Activated naive CD8-positive, alpha-beta T cell treated with anti-CD3 and anti-CD28 coated beads, Interleukin-2, amount 10 ng/mL, durations not matched to agents 7 days and 5 days (primary cell): Measurements from ENCODE around the gene ATP5PD. TPM values are rescaled to one million over a fixed set of nuclear protein-coding genes. Genes with fewer than 3 reads are reported as not detected.
"Not testable (repeated sequence)": the region's sequence is repeated elsewhere in the genome, so short reads cannot be mapped to it uniquely, and the experiment has no call there.

Experiments
- ATAC-seq: fragments of 150-1000 bp; cut with Tn5 transposase; one replicate; pipeline ENCODE4 v1.10.0; 2021; ENCODE audit warnings: low read depth, moderate library complexity
- POLR2A ChIA-PET: fragments of 350-600 bp; sonication (Branson Sonifier 250); formaldehyde crosslinking; loops from one replicate; lab custom pipeline; 2021; ENCODE audit warnings: antibody characterized with exemption; lab: Charles Lee
- DNase-seq: peaks from one replicate; pipeline ENCODE4 v3.0.0; 2021
- H3K27ac Mint-ChIP-seq: one replicate; pipeline ENCODE4 v1.8.0; 2022; ENCODE audit warnings: mild to moderate bottlenecking, mixed read lengths
- H3K27me3 Mint-ChIP-seq: one replicate; pipeline ENCODE4 v1.8.0; 2022; ENCODE audit warnings: mild to moderate bottlenecking, moderate library complexity, mixed read lengths
- H3K36me3 Mint-ChIP-seq: one replicate; pipeline ENCODE4 v1.8.0; 2021; ENCODE audit warnings: mild to moderate bottlenecking, mixed read lengths
- H3K4me1 Mint-ChIP-seq: one replicate; pipeline ENCODE4 v1.8.0; 2021; ENCODE audit warnings: mixed read lengths
- H3K4me3 Mint-ChIP-seq: one replicate; pipeline ENCODE4 v1.8.0; 2022; ENCODE audit warnings: mild to moderate bottlenecking, moderate library complexity, mixed read lengths
- H3K9me3 Mint-ChIP-seq: one replicate; pipeline ENCODE4 v1.8.0; 2021; ENCODE audit warnings: mixed read lengths
- total RNA-seq, 2 experiments: library from RNA; stranded (reverse); gene quantifications; one replicate each; pipeline ENCODE4 v1.2.3, GENCODE V29; 2021

ATP5PD gene
- total RNA-seq, 2 experiments from 2014 or later: 196 to 199 TPM

- no peaks in the 10 kb centered on the region for H3K27me3 Mint-ChIP-seq
- POLR2A ChIA-PET: no interaction called here
- DNase-seq (no peak), ATAC-seq (no peak)
- H3K4me3 Mint-ChIP-seq: no peak overlapping the region
- no peak overlapping the region for H3K27ac Mint-ChIP-seq
- H3K36me3 Mint-ChIP-seq: peaks cover 12% of the 10 kb centered on the region
- H3K9me3 Mint-ChIP-seq: no peaks in the 10 kb centered on the region
- H3K4me1 Mint-ChIP-seq: peaks cover 18% of the 10 kb centered on the region
Observed at GRCh38 chr17:75039238-75039637, 7.5 kb downstream of the ATP5PD start.

DNA sequence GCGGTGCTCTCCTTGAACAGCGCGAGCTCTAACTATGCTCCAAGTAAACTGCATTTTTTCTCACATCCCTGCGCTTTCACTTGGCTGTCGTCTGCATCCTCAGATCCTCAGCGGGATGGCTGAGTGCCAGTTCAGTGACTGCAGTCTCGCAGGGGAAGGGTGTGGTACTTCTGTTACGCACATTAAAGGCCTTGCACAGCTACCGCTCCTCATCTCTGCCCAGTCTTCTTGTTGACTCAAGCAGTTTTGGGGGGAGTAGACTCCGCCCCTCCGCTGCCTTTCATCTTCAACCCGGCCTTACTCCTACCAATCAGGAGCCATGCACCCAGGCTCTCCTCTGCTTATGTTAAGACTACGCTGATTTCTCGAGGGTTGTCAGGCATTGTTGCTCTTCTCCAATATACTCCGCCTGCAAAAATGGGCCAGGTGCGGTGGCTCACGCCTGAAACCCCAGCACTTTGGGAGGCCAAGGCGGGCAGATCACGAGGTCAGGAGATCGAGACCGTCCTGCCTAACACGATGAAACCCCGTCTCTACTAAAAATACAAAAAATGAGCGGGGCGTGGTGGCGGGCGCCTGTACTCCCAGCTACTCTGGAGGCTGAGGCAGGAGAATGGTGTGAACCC lies 10.0 kb downstream of the ATP5PD start:
- Mint-ChIP-seq H3K27ac (peak overlapping the region; percentile 95), H3K27me3 (no peaks in the 10 kb centered on the region), H3K4me1 (peaks cover 37% of the 10 kb centered on the region), H3K9me3 (no peaks in the 10 kb centered on the region), H3K36me3 (peaks cover 12% of the 10 kb centered on the region), H3K4me3 (peak overlapping the region; percentile 88)
- DNase-seq (peak; percentile 71), ATAC-seq (peak; percentile 73)
- POLR2A ChIA-PET: interaction anchor here (0.7 to 1.2 kb wide), 7 partner anchors 10 to 159 kb away, joined by 3 to 10 read pairs (median 3); partner anchors contain the start of genes ATP5PD, CDR2L, KCTD2 and MRPL58

DNA sequence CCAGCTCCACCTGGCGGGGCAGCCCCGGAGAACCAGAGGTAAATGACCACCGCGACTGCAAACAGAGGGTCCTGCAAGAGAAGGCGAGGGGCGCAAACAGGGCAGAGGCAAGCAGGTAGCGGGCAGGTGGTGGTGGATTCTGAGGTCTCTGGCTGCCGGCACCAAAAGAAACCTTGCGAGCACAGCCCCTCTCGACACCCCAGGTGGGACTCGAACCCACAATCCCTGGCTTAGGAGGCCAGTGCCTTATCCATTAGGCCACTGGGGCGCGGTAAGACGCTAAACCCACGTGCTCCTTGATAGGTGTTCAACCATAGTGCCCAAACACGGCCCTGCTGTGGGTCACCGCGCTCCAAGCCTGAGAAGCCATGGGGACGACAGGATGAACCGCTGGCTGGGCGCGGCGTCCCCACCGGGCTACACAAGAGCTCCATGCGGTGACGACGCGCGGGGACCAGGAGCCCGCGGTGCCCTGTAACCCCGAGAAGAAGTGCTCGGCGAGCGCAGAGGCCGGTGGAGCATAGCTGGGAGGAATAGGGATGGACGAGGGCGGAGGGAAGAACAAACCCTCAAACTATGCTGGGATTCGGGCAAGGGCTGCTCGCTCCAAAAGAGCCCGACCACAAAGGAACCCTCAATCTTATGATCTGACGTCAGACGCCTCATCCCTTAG lies 12.4 kb downstream of the ATP5PD start:
- Mint-ChIP-seq H3K27me3 (no peaks in the 10 kb centered on the region), H3K36me3 (peaks cover 5% of the 10 kb centered on the region), H3K4me1 (peaks cover 40% of the 10 kb centered on the region), H3K27ac (peak overlapping the region; percentile 95), H3K4me3 (peak overlapping the region; percentile 88), H3K9me3 (peaks cover 4% of the 10 kb centered on the region)
- peak; percentile 53 for ATAC-seq
- POLR2A ChIA-PET: interaction anchor here (0.6 to 2.3 kb wide), 9 partner anchors 9 to 373 kb away, joined by 3 to 25 read pairs (median 4); partner anchors contain the start of genes ATP5PD, JPT1, KCTD2 and MRPL58
- DNase-seq: peak; percentile 87

GRCh38 chr17:75033346-75034235 lies 13.2 kb downstream of the ATP5PD start:
- H3K27ac Mint-ChIP-seq: peak overlapping the region; percentile 95
- H3K27me3 Mint-ChIP-seq: peaks cover 2% of the 10 kb centered on the region
- peaks cover 4% of the 10 kb centered on the region for H3K9me3 Mint-ChIP-seq
- H3K4me3 Mint-ChIP-seq: peak overlapping the region; percentile 88
- peaks cover 2% of the 10 kb centered on the region for H3K36me3 Mint-ChIP-seq
- POLR2A ChIA-PET: interaction anchor here (1.1 to 2.3 kb wide), 5 partner anchors 8 to 121 kb away, joined by 3 to 25 read pairs (median 7); partner anchors contain the start of genes ATP5PD, JPT1, KCTD2 and MRPL58
- peak; percentile 20 for ATAC-seq
- peaks cover 40% of the 10 kb centered on the region for H3K4me1 Mint-ChIP-seq
- DNase-seq: peak; percentile 87

- POLR2A ChIA-PET: interaction anchor here (0.8 to 1.7 kb wide), 3 partner anchors 20 to 78 kb away, joined by 3 to 9 read pairs (median 3); partner anchors contain the start of genes MRPL58 and SLC16A5
- peak overlapping the region; percentile 37 for H3K27ac Mint-ChIP-seq
- ATAC-seq: no peak
Observed at GRCh38 chr17:75032720-75033280, 14.0 kb downstream of the ATP5PD start.

DNA sequence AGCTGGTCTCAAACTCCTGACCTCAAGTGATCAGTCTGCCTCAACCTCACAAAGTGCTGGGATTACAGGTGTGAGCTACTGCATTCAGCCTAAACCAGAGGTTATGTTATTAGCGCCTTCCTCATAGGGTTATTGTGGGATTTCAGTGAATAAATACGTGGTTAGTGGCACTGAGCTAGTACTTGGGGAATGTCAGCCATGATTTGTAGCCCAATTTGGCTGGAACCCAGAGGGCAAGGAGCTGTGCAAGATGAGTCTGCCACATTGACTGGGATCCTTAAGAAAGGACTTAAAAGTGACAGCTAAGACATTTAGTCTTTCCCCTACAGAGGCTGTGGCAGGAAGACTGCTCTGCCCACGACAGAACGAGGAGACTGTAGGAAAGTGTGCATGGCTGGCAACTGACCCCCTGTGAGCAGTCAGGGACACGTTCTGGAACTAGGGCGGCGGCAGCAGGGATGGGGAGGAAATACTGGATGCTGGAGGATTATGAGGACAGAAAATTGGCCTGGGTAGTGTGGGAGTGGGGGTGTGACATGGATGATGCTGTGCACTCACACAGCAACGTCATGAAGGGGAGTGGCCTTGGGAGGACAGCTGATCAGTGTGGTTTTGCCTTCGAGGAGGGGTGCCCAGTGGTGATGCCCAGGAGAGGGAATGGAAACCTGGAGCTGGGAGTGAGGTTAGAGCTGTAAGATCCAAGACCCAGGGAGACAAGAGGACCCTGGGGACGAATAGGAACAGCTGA lies 14.6 kb downstream of the ATP5PD start:
- POLR2A ChIA-PET: interaction anchor here (0.8 to 1.7 kb wide), 3 partner anchors 20 to 79 kb away, joined by 3 to 9 read pairs (median 3); partner anchors contain the start of genes MRPL58 and SLC16A5
- H3K4me3 Mint-ChIP-seq: peak overlapping the region; percentile 88

More at GRCh38 chr17:75032720-75033280, 14.0 kb downstream of the ATP5PD start:
- H3K4me3 Mint-ChIP-seq: peak overlapping the region; percentile 88
- peaks cover 2% of the 10 kb centered on the region for H3K36me3 Mint-ChIP-seq
- H3K9me3 Mint-ChIP-seq: peaks cover 4% of the 10 kb centered on the region
- peaks cover 40% of the 10 kb centered on the region for H3K4me1 Mint-ChIP-seq
- DNase-seq: no peak
- H3K27me3 Mint-ChIP-seq: peaks cover 2% of the 10 kb centered on the region

DNA sequence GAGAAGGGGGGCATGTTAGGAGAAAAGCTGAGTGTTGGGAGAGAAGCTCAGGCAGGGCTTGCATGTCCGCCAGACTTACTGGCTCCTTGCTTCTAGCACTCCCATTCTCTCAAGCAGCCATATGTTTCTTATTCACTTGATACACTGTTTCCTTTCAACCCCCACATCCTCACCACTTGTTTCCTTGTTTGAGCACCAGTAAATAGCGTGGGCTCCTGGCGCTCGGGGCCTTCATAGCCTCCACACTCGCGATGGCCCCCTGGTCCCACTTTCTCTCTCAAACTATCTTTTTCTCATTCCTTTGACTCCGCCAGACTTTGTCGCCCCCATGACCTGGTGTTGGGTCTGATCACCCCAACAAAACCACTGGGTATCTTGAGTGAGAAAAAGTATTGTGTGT lies 16.6 kb downstream of the ATP5PD start:
- ATAC-seq: no peak
- H3K4me1 Mint-ChIP-seq: peaks cover 35% of the 10 kb centered on the region
- DNase-seq: no peak
- H3K27ac Mint-ChIP-seq: no peak overlapping the region
- POLR2A ChIA-PET: interaction anchor here (2.0 kb wide), 1 partner anchor 17 kb away, joined by 5 read pairs; no protein-coding TSS in a partner anchor
- peaks cover 6% of the 10 kb centered on the region for H3K27me3 Mint-ChIP-seq
- peaks cover 2% of the 10 kb centered on the region for H3K36me3 Mint-ChIP-seq
- peaks cover 4% of the 10 kb centered on the region for H3K9me3 Mint-ChIP-seq
- H3K4me3 Mint-ChIP-seq: no peak overlapping the region

More for the DNA sequence above, 14.6 kb downstream of the ATP5PD start:
- H3K27me3 Mint-ChIP-seq: peaks cover 2% of the 10 kb centered on the region
- H3K4me1 Mint-ChIP-seq: peaks cover 39% of the 10 kb centered on the region
- DNase-seq (peak; percentile 52), ATAC-seq (no peak)
- H3K36me3 Mint-ChIP-seq: peaks cover 2% of the 10 kb centered on the region
- H3K27ac Mint-ChIP-seq: peak overlapping the region; percentile 37
- peaks cover 4% of the 10 kb centered on the region for H3K9me3 Mint-ChIP-seq

GRCh38 chr17:75026650-75027049 lies 20.1 kb downstream of the ATP5PD start:
- H3K27ac Mint-ChIP-seq, DNase-seq, H3K9me3 Mint-ChIP-seq, H3K27me3 Mint-ChIP-seq, POLR2A ChIA-PET, H3K4me3 Mint-ChIP-seq, ATAC-seq: not testable (repeated sequence)
- peaks cover 23% of the 10 kb centered on the region for H3K4me1 Mint-ChIP-seq
- peaks cover 26% of the 10 kb centered on the region for H3K36me3 Mint-ChIP-seq

- Mint-ChIP-seq H3K4me1 (peaks cover 19% of the 10 kb centered on the region), H3K4me3 (peak overlapping the region; percentile 40), H3K36me3 (peaks cover 37% of the 10 kb centered on the region), H3K27ac (peak overlapping the region; percentile 68)
- ATAC-seq: peak; percentile 56
- POLR2A ChIA-PET: interaction anchor here (0.6 to 1.7 kb wide), 3 partner anchors 9 to 312 kb away, joined by 5 to 17 read pairs (median 6); partner anchors contain the start of gene MRPL58
- not testable (repeated sequence) for DNase-seq, H3K27me3 Mint-ChIP-seq, H3K9me3 Mint-ChIP-seq
Observed at GRCh38 chr17:75025398-75025734, 21.4 kb downstream of the ATP5PD start.

DNA sequence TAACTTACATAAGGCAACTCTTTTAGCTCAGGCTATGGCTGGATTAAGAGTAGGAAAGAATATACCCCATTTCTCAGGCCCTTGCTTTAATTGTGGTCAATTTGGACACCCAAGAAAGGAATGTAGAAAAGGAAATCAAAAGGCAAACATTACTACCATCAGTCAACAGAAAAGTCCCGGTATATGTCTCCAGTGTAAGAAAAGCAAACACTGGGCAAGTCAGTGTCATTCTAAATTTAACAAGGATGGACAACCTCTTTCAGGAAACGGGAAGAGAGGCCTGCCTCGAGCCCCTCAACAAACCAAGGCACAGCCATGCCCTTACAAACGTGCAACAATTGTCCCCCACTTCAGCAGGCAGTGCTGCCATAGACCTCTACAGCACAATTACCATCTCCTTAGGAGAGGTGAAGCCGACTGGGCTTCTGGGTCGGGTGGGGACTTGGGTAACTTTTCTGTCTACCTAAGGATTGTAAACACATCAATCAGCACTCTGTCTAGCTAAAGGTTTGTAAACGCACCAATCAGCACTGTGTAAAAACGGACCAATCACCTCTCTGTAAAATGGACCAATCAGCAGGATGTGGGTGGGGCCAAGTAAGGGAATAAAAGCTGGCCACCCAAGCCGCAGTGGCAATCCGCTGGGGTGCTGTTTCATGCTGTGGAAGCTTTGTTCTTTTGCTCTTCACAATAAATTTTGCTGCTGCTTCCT lies 21.9 kb downstream of the ATP5PD start:
- POLR2A ChIA-PET: interaction anchor here (0.6 to 1.7 kb wide), 5 partner anchors 9 to 313 kb away, joined by 4 to 17 read pairs (median 6); partner anchors contain the start of gene MRPL58
- peaks cover 3% of the 10 kb centered on the region for H3K9me3 Mint-ChIP-seq
- H3K27ac Mint-ChIP-seq: peak overlapping the region; percentile 68

DNA sequence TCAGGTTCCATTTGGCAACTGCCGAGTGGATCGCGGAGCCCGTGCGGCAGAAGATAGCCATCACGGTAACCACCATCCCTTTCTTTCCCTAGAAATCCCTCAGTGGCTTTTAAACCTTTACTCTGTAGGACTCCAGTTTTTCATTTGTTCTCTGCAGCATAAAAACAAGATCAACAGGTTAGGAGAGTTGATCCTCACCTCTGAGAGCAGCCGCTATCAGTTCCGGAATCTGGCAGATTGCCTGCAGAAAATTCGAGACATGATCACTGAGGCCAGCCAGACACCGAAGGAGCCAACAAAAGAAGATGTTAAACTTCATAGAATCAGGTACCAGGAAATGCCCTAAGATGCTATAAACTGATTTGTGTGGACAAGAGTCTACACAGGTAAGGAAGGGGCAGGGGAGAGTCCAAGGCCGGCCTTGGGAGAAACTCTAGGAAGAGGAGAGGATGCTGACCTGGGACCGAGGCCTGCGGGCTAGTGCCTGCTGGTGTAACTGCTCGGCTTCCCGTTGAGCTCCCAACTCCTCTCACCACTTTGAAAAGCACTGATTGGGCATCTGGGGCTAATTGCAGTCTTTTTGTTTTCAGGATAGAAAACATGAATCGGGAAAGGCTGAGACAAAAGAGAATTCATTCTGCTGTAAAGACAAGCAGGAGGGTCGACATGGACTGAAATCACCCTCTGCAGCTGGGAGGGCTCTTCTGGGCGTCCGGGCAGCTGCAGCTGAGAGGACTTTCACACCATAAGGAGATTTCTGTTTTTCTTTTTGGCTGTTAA lies 26.2 kb downstream of the ATP5PD start:
- Mint-ChIP-seq H3K27ac (no peak overlapping the region), H3K4me1 (peaks cover 15% of the 10 kb centered on the region), H3K4me3 (no peak overlapping the region), H3K36me3 (peaks cover 45% of the 10 kb centered on the region), H3K27me3 (no peaks in the 10 kb centered on the region), H3K9me3 (peaks cover 3% of the 10 kb centered on the region)
- POLR2A ChIA-PET: no interaction called here
- ATAC-seq: no peak
- DNase-seq: no peak

More for the DNA sequence above, 21.9 kb downstream of the ATP5PD start:
- H3K27me3 Mint-ChIP-seq: peaks cover 6% of the 10 kb centered on the region
- ATAC-seq (peak; percentile 78), DNase-seq (peak; percentile 56)
- H3K36me3 Mint-ChIP-seq: peaks cover 37% of the 10 kb centered on the region
- H3K4me1 Mint-ChIP-seq: peaks cover 17% of the 10 kb centered on the region
- peak overlapping the region; percentile 40 for H3K4me3 Mint-ChIP-seq
